K562 (cell line): ENCODE results near the gene TET2. TPM values are rescaled to one million over a fixed set of nuclear protein-coding genes. Genes with fewer than 3 reads are reported as not detected.

Source experiments
- ATAC-seq: fragments of 200-7000 bp; cut with Tn5 transposase; 3 replicates; pipeline ENCODE4 v1.9.1; 2020; ENCODE audit warnings: moderate library complexity
- BruUV-seq: library from RNA; stranded (reverse); fragments of 400-500 nt; replicated peaks from 2 replicates; lab custom pipeline; 2021; lab: Mats Ljungman, UMichigan
- CTCF ChIA-PET: fragments of 300-600 bp; formaldehyde crosslinking; extraction: SDS; loops from one replicate; lab custom pipeline; 2021; ENCODE audit warnings: low intra/inter-chr PET ratio; lab: Yijun Ruan, JAX
- POLR2A ChIA-PET: fragments of 300-600, 350-650 bp; sonication (Branson Sonifier 250); formaldehyde crosslinking; extraction: SDS; loops from one replicate; lab custom pipeline; 2021; ENCODE audit warnings: antibody characterized with exemption, inconsistent platforms; lab: Yijun Ruan, JAX
- DNase-seq, 4 experiments: peaks; one replicate each; pipeline versions ENCODE4 v3.0.0 to v3.0.0-alpha.2; 2011 to 2018; ENCODE audit warnings: low spot score in 3 of 4, mixed read lengths in 3 of 4; ENCODE audit errors: extremely low read depth in 1 of 4
- FAIRE-seq: peaks from 2 replicates; lab custom pipeline; 2011; peaks lifted over from hg19 to GRCh38; lab: Jason Lieb, UNC
- H2AFZ ChIP-seq: 2 replicates; pipeline ENCODE4 v1.6.0; 2011; ENCODE audit warnings: low read depth, low read length, control low read depth, inconsistent platforms
- H3K27ac ChIP-seq: fragments of 200-600 bp; 3 replicates; pipeline ENCODE4 v1.8.0; 2011; ENCODE audit warnings: low read depth, mild to moderate bottlenecking, control low read depth, inconsistent platforms, low read length, moderate library complexity, mixed read lengths; ENCODE audit errors: extremely low read depth
- H3K27me3 ChIP-seq, 2 experiments: fragments of 300-600 bp in 1 of 2; 2 replicates in 1 of 2; 3 replicates in 1 of 2; pipeline versions ENCODE4 v1.6.0 to v1.8.0; 2011; ENCODE audit warnings: inconsistent platforms in 2 of 2, low read length in 2 of 2, mild to moderate bottlenecking in 1 of 2, mixed read lengths in 1 of 2, moderate library complexity in 1 of 2; ENCODE audit not compliant: control insufficient read depth in 2 of 2, insufficient read depth in 2 of 2
- H3K36me3 ChIP-seq: fragments of 300-600 bp; 3 replicates; pipeline ENCODE4 v1.8.0; 2011; ENCODE audit warnings: mild to moderate bottlenecking, low read length, inconsistent platforms; ENCODE audit not compliant: control insufficient read depth, insufficient read depth
- H3K4me1 ChIP-seq, 2 experiments: fragments of 200-600 bp in 1 of 2; replicated peaks in 1 of 2; 2 replicates in 1 of 2; 3 replicates in 1 of 2; pipeline versions ENCODE4 v1.5.1 to v1.8.0; 2011; ENCODE audit warnings: inconsistent platforms in 2 of 2, low read length in 2 of 2, mild to moderate bottlenecking in 1 of 2, mixed read lengths in 1 of 2, moderate library complexity in 1 of 2; ENCODE audit not compliant: control insufficient read depth in 2 of 2, insufficient read depth in 2 of 2
- H3K4me2 ChIP-seq: 2 replicates; pipeline ENCODE4 v1.6.1; 2011; ENCODE audit warnings: low read length, control low read depth, inconsistent platforms, mixed read lengths; ENCODE audit not compliant: insufficient read depth
- H3K4me3 ChIP-seq: fragments of 200-600 bp; sonication (generic), shearing (Covaris generic); 2 replicates; pipeline ENCODE4 v1.5.1; 2016; ENCODE audit warnings: control low read depth, inconsistent platforms
- H3K79me2 ChIP-seq: fragments of 200-600 bp; 3 replicates; pipeline ENCODE4 v1.8.0; 2011; ENCODE audit warnings: low read length, inconsistent platforms; ENCODE audit not compliant: control insufficient read depth, insufficient read depth
- H3K9ac ChIP-seq, 2 experiments: 2 replicates each; pipeline versions ENCODE4 v1.6.0 to v1.6.1; 2011; ENCODE audit warnings: low read depth in 2 of 2, low read length in 2 of 2, control low read depth in 1 of 2, inconsistent platforms in 1 of 2, mild to moderate bottlenecking in 1 of 2, mixed read lengths in 1 of 2; ENCODE audit not compliant: insufficient read depth in 1 of 2
- H3K9me1 ChIP-seq: one replicate; pipeline ENCODE4 v1.6.0; 2011; ENCODE audit warnings: inconsistent platforms, mild to moderate bottlenecking, low read length, moderate library complexity; ENCODE audit not compliant: control insufficient read depth, insufficient read depth
- H3K9me3 ChIP-seq: replicated peaks from 2 replicates; pipeline ENCODE4 v1.5.1; 2011; ENCODE audit warnings: low read depth, low read length, inconsistent platforms; ENCODE audit not compliant: control insufficient read depth, insufficient read depth
- H4K20me1 ChIP-seq: replicated peaks from 2 replicates; pipeline ENCODE4 v1.6.1; 2011; ENCODE audit warnings: low read length, inconsistent platforms, mixed read lengths; ENCODE audit not compliant: control insufficient read depth, insufficient read depth
- ATF3 ChIP-seq, 2 experiments: fragments of 450-650 bp in 1 of 2; sonication (generic) in 1 of 2; formaldehyde crosslinking in 1 of 2; IDR thresholded peaks in 1 of 2; conservative IDR thresholded peaks in 1 of 2; 2 replicates each; pipeline versions ENCODE4 v1.6.1 to v1.8.1; 2016 to 2023; ENCODE audit warnings: mild to moderate bottlenecking in 2 of 2, moderate library complexity in 2 of 2, inconsistent platforms in 1 of 2, missing genetic modification reagents in 1 of 2
- ELF2 ChIP-seq: fragments of 250-450 bp; sonication (Bioruptor Pico); IDR thresholded peaks from 2 replicates; pipeline ENCODE4 v1.5.0; 2021; ENCODE audit warnings: mild to moderate bottlenecking
- GTF2F1 ChIP-seq: IDR thresholded peaks from 2 replicates; pipeline ENCODE4 v1.6.1; 2011; ENCODE audit warnings: low read depth, low read length, improper control_type of control experiment
- GTF3C2 ChIP-seq: IDR thresholded peaks from 3 replicates; pipeline ENCODE4 v1.6.1; 2011; ENCODE audit warnings: borderline replicate concordance, mild to moderate bottlenecking, moderate library complexity; ENCODE audit not compliant: insufficient read length; ENCODE audit errors: extremely low read depth
- HDAC3 ChIP-seq: fragments of 450-650 bp; IDR thresholded peaks from 2 replicates; pipeline ENCODE4 v1.6.1; 2018; ENCODE audit warnings: borderline replicate concordance, mild to moderate bottlenecking, moderate library complexity; ENCODE audit not compliant: partially characterized antibody
- JUND ChIP-seq, 2 experiments: IDR thresholded peaks; 2 replicates in 1 of 2; 3 replicates in 1 of 2; pipeline ENCODE4 v1.6.1; 2011; ENCODE audit warnings: borderline replicate concordance in 2 of 2, low read depth in 2 of 2, low read length in 2 of 2, improper control_type of control experiment in 1 of 2, missing biosample characterization in 1 of 2, missing genetic modification characterization in 1 of 2, missing genetic modification reagents in 1 of 2
- KLF13 ChIP-seq: fragments of 450-650 bp; IDR thresholded peaks from 2 replicates; pipeline ENCODE4 v1.6.1; 2016; ENCODE audit warnings: missing genetic modification characterization, low read depth, mild to moderate bottlenecking, missing compliant biosample characterization, moderate library complexity, borderline replicate concordance
- MITF ChIP-seq: IDR thresholded peaks from 2 replicates; pipeline ENCODE4 v1.6.1; 2014; ENCODE audit warnings: antibody characterized with exemption
- NEUROD1 ChIP-seq: fragments of 150-350 bp; IDR thresholded peaks from 2 replicates; pipeline ENCODE4 v1.6.1; 2014; ENCODE audit warnings: borderline replicate concordance, low read length, low read depth; ENCODE audit not compliant: partially characterized antibody
- NUFIP1 ChIP-seq: fragments of 450-650 bp; IDR thresholded peaks from 2 replicates; pipeline ENCODE4 v1.6.1; 2018; ENCODE audit not compliant: partially characterized antibody
- RBM25 ChIP-seq: fragments of 200-400 bp; formaldehyde crosslinking; IDR thresholded peaks from 2 replicates; pipeline ENCODE4 v1.6.1; 2018; ENCODE audit warnings: low read length, low read depth, moderate library complexity; ENCODE audit not compliant: severe bottlenecking
- SIRT6 ChIP-seq: IDR thresholded peaks from one replicate; pipeline ENCODE4 v1.6.1; 2012; ENCODE audit warnings: low read depth, mild to moderate bottlenecking, control low read depth, inconsistent platforms, low read length, moderate library complexity
- ZNF140 ChIP-seq: fragments of 250-450 bp; sonication (Bioruptor Pico); IDR thresholded peaks from 2 replicates; pipeline ENCODE4 v1.8.0; 2021; ENCODE audit warnings: moderate library complexity, mild to moderate bottlenecking, inconsistent platforms
- ZNF224 ChIP-seq: sonication (generic); formaldehyde crosslinking; IDR thresholded peaks from 2 replicates; pipeline ENCODE4 v1.8.0; 2022; ENCODE audit warnings: mild to moderate bottlenecking, missing genetic modification reagents
- ZNF41 ChIP-seq: fragments of 250-450 bp; sonication (Bioruptor Pico); conservative IDR thresholded peaks from 2 replicates; pipeline ENCODE4 v1.4.0; 2020; ENCODE audit warnings: mild to moderate bottlenecking
- ZNF561 ChIP-seq: fragments of 450-650 bp; formaldehyde crosslinking; conservative IDR thresholded peaks from 2 replicates; pipeline ENCODE4 v1.4.0; 2020; ENCODE audit warnings: mild to moderate bottlenecking, moderate library complexity
- WGBS: fragments of 100-300 bp; shearing (Covaris generic); methylation state at CpG from one replicate; pipeline ENCODE4 v1.1.6; 2016; ENCODE audit warnings: low coverage, mixed read lengths; ENCODE audit not compliant: insufficient coverage; ENCODE audit errors: missing lambda C conversion rate; 5-methylcytosine and 5-hydroxymethylcytosine counted together
- in situ Hi-C: fragments of 300-500 bp; cut with MboI; formaldehyde crosslinking; loops from 4 replicates; pipeline ENCODE4 v1.15.0; 2018; ENCODE audit warnings: inconsistent platforms, mixed read lengths
- intact Hi-C: fragments of 100-400 bp; cut with micrococcal nuclease; formaldehyde crosslinking; loops from 2 replicates; pipeline ENCODE4 v1.14.2; 2022
- polyA plus RNA-seq, 8 experiments: library from polyadenylated mRNA; depleted of rRNA in 4 of 8; stranded (reverse) in 5 of 8; unstranded in 3 of 8; fragments of >200 nt; fragmentation: Nextera tagmentation in 2 of 8; fragmentation: Illumina TruSeq in 1 of 8; extraction: Ambion mirVana in 2 of 8; extraction: Trizol in 1 of 8; gene quantifications; 2 replicates each; pipeline versions ENCODE4 v1.2.1 to v1.2.3, GENCODE V29; 2011 to 2014; ENCODE audit warnings: inconsistent platforms in 1 of 8, missing spikeins in 1 of 8
- total RNA-seq, 7 experiments: library from RNA; depleted of rRNA in 6 of 7; stranded (reverse); fragments of >200 nt in 6 of 7; fragmentation: Illumina TruSeq in 2 of 7; extraction: Trizol in 2 of 7; gene quantifications; 2 replicates each; pipeline versions ENCODE4 v1.2.1 to v1.2.3, GENCODE V29; 2011 to 2021; ENCODE audit warnings: low replicate concordance in 1 of 7

The TET2 gene
- total and polyA plus RNA-seq, 9 of the 15 experiments (the other 6 are each of a cell fraction or from before 2014, with no cell fraction given) = 0.80 to 11.1 (median 4.9) TPM

GRCh38 chr4:105189855-105190650 is 43.4 kb downstream of the TET2 start:
- peaks cover 2% of the 10 kb centered on the region; the same call in 1 of the 3 replicates for H3K36me3 ChIP-seq
- ATAC-seq = no peak
- no peaks in the 10 kb centered on the region for H3K9me3 ChIP-seq
- H4K20me1 ChIP-seq = no peaks in the 10 kb centered on the region
- intact Hi-C loops (no loop called here), in situ Hi-C loops (no loop called here)
- no peak overlapping the region for H2AFZ ChIP-seq
- H3K27ac ChIP-seq = no peak overlapping the region
- no peak overlapping the region for H3K4me2 ChIP-seq
- ChIA-PET POLR2A (no interaction called here), CTCF (no interaction called here)
- H3K4me3 ChIP-seq = no peak overlapping the region
- no peak overlapping the region for H3K9ac ChIP-seq
- no peaks in the 10 kb centered on the region for H3K27me3 ChIP-seq
- H3K9me1 ChIP-seq = no peaks in the 10 kb centered on the region
- FAIRE-seq = no peak
- no TSS peak for BruUV-seq
- no peaks in the 10 kb centered on the region for H3K4me1 ChIP-seq
- WGBS = 56% methylated on average over 2 of the region's 2 CpGs
- no peak for DNase-seq
- no peaks in the 10 kb centered on the region for H3K79me2 ChIP-seq
- TF ChIP-seq ELF2 (CRISPR knock-in tag) = no peak
- TF ChIP-seq MITF = no peak
- TF ChIP-seq ZNF140 (CRISPR knock-in tag) = no peak
- TF ChIP-seq JUND (IDR thresholded peaks at IDR 0.05; ENCODE audit: borderline replicate concordance, low read depth, low read length) = no peak
- no peak for TF ChIP-seq JUND (tag; IDR thresholded peaks at IDR 0.05; ENCODE audit: borderline replicate concordance, low read depth, low read length)
- TF ChIP-seq ZNF224 = no peak
- no peak for TF ChIP-seq ZNF561 (CRISPR knock-in tag)
- no peak for TF ChIP-seq RBM25
- no peak for TF ChIP-seq ATF3 (IDR thresholded peaks at IDR 0.05)
- no peak for TF ChIP-seq ATF3 (CRISPR knock-in tag; conservative IDR thresholded peaks at IDR 0.05)
- no peak for TF ChIP-seq KLF13
- TF ChIP-seq HDAC3 = no peak
- no peak for TF ChIP-seq SIRT6
- TF ChIP-seq GTF3C2 = no peak
- TF ChIP-seq ZNF41 (CRISPR knock-in tag) = no peak
- TF ChIP-seq GTF2F1 = no peak
- no peak for TF ChIP-seq NUFIP1
- no peak for TF ChIP-seq NEUROD1
